Upper lobe of left lung (tissue), 4 donors: Measurements from ENCODE around the gene ANP32B.

Experiments used
- CTCF ChIP-seq, 6 experiments: fragments of 450-650 bp in 4 of 6; fragments of 200-600 bp in 2 of 6; sonication (generic) in 2 of 6; IDR thresholded peaks; one replicate each; pipeline ENCODE4 v1.5.1; 2016 to 2019; ENCODE audit warnings: antibody characterized with exemption in 6 of 6
- EP300 ChIP-seq, 4 donors: sonication (generic); formaldehyde crosslinking; IDR thresholded peaks; one replicate each; pipeline ENCODE4 v1.5.1; 2017; ENCODE audit warnings: antibody characterized with exemption in 4 of 4, control low read depth in 2 of 4
- POLR2A ChIP-seq, 4 donors: fragments of 450-650 bp; IDR thresholded peaks; one replicate each; pipeline ENCODE4 v1.5.1; 2016 to 2017; ENCODE audit warnings: antibody characterized with exemption in 4 of 4, mild to moderate bottlenecking in 2 of 4
- POLR2AphosphoS5 ChIP-seq, 2 donors: sonication (generic); formaldehyde crosslinking; IDR thresholded peaks; one replicate each; pipeline ENCODE4 v1.5.1; 2017; ENCODE audit warnings: antibody characterized with exemption in 2 of 2

DNA sequence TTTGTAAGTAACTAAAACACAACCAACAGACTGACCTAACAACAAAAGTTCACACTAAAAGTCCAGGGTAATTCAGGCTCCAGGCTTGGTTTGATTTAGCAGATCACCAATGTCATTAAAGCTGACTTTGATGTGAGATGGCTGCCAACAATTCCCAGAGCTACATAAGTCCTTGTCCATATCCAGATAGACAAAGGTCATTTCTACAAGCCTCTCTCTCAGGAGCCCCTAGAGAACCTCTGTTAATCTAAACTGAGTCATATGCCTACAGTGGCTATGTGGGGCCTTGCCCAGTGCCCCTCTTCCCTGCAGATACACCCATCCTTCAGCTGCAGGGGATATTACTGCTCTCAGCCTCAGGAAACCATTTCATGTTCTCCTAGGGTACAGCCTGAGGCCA is 18.2 kb upstream of the ANP32B start:
- TF ChIP-seq CTCF (IDR thresholded peaks at IDR 0.05) (no peak), POLR2AphosphoS5 (IDR thresholded peaks at IDR 0.05) (no peak), POLR2A (IDR thresholded peaks at IDR 0.05) (no peak), EP300 (IDR thresholded peaks at IDR 0.05) (no peak)
